HL-60 (cell line): ENCODE results near the gene LMF2.
A peak's percentile ranks its signal among the peaks of the same experiment; 100 is the strongest.

Experiments
- GABPA ChIP-seq: IDR thresholded peaks from 2 replicates; pipeline ENCODE4 v1.6.1; 2012; ENCODE audit warnings: low read depth
- POLR2AphosphoS5 ChIP-seq: IDR thresholded peaks from 2 replicates; pipeline ENCODE4 v1.6.1; 2012; ENCODE audit warnings: low read depth
- SPI1 ChIP-seq: IDR thresholded peaks from 2 replicates; pipeline ENCODE4 v1.6.1; 2012; ENCODE audit warnings: low read depth, mild to moderate bottlenecking, borderline replicate concordance
- TF ChIP-seq, protein P1 (sequence below): IDR thresholded peaks from one replicate; pipeline ENCODE4 v1.5.1; 2011; ENCODE audit warnings: low read length, control low read depth, inconsistent platforms; ENCODE audit not compliant: insufficient read depth
- TF ChIP-seq, protein P2 (sequence below): IDR thresholded peaks from 2 replicates; pipeline ENCODE4 v1.6.1; 2012; ENCODE audit warnings: low read depth; ENCODE audit not compliant: insufficient replicate concordance

DNA sequence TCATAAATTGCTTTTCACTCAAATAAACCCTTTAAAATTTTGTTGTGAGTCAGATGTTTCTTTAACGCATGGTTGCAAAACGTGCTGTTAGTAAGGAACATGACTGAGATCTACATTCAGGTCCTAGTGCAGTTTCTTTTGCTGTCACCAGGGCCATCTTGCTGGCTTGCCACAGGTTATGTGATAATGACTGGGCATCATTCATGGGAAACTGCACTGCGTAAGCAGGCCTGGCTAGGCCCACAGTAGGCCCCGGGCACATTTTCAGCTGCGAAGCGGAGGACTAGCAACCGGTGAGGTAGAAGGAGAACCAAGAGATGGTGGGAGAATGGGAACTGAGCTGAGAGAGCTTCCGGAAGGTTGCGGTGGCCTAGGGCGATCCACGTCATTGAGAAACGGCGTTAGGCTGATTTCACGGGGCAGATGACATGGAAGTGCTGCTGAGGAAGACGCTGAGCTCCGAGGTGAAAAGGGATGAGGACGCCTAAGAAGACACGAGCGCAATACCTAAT lies 35.0 kb upstream of the LMF2 start:
- TF ChIP-seq, protein P1, sequence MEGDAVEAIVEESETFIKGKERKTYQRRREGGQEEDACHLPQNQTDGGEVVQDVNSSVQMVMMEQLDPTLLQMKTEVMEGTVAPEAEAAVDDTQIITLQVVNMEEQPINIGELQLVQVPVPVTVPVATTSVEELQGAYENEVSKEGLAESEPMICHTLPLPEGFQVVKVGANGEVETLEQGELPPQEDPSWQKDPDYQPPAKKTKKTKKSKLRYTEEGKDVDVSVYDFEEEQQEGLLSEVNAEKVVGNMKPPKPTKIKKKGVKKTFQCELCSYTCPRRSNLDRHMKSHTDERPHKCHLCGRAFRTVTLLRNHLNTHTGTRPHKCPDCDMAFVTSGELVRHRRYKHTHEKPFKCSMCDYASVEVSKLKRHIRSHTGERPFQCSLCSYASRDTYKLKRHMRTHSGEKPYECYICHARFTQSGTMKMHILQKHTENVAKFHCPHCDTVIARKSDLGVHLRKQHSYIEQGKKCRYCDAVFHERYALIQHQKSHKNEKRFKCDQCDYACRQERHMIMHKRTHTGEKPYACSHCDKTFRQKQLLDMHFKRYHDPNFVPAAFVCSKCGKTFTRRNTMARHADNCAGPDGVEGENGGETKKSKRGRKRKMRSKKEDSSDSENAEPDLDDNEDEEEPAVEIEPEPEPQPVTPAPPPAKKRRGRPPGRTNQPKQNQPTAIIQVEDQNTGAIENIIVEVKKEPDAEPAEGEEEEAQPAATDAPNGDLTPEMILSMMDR, result no peak
- 0 out of 2 replicates have a peak, but pooled peaks have one; percentile 35 for TF ChIP-seq POLR2AphosphoS5
- TF ChIP-seq GABPA, result no peak
- TF ChIP-seq, protein P2, sequence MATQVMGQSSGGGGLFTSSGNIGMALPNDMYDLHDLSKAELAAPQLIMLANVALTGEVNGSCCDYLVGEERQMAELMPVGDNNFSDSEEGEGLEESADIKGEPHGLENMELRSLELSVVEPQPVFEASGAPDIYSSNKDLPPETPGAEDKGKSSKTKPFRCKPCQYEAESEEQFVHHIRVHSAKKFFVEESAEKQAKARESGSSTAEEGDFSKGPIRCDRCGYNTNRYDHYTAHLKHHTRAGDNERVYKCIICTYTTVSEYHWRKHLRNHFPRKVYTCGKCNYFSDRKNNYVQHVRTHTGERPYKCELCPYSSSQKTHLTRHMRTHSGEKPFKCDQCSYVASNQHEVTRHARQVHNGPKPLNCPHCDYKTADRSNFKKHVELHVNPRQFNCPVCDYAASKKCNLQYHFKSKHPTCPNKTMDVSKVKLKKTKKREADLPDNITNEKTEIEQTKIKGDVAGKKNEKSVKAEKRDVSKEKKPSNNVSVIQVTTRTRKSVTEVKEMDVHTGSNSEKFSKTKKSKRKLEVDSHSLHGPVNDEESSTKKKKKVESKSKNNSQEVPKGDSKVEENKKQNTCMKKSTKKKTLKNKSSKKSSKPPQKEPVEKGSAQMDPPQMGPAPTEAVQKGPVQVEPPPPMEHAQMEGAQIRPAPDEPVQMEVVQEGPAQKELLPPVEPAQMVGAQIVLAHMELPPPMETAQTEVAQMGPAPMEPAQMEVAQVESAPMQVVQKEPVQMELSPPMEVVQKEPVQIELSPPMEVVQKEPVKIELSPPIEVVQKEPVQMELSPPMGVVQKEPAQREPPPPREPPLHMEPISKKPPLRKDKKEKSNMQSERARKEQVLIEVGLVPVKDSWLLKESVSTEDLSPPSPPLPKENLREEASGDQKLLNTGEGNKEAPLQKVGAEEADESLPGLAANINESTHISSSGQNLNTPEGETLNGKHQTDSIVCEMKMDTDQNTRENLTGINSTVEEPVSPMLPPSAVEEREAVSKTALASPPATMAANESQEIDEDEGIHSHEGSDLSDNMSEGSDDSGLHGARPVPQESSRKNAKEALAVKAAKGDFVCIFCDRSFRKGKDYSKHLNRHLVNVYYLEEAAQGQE, result no peak
- no peak for TF ChIP-seq SPI1
